ENCODE data around the gene TXN2.

GRCh38 chr22:36456464-36456845 lies 25.0 kb downstream of the TXN2 start:
- TF ChIP-seq CTCF (IDR thresholded peaks at IDR 0.05; ENCODE audit: low read depth, low read length, poor library complexity, severe bottlenecking): no peak
- TF ChIP-seq EZH2phosphoT487 (IDR thresholded peaks at IDR 0.05; ENCODE audit: borderline replicate concordance, low read length): no peak
